Occipital lobe (tissue), 2 donors: ENCODE results near the gene CYP8B1. TPM values are rescaled to one million over a fixed set of nuclear protein-coding genes. Genes with fewer than 3 reads are reported as not detected.

ENCODE experiments used
- DNase-seq: peaks from one replicate; lab custom pipeline; 2025; lab: John Stamatoyannopoulos, UW
- total RNA-seq: library from RNA; depleted of rRNA; stranded (reverse); fragments of >200 nt; gene quantifications from one replicate; pipeline ENCODE4 v1.2.3, GENCODE V29; 2014

Gene CYP8B1
- total RNA-seq, 1 donor from 2014 or later, result not detected

DNA sequence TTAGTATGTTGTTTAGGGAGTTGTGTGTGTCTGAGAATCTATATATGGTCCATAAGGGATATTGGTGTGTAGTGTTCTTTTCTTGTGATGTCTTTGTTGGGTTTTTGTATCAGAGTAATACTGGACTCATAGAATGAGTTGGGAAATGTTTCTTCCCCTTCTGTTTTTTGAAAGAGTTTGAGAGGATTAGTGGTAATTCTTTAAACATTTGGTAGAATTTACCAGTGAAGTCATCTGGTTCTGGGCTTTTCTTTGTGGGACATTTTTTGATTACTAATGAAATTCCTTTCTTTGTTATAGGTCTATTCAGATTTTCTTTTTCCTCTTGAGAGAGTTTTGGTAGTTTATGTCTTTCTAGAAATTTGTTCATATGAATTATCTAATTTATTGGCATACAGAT lies 49.5 kb downstream of the CYP8B1 start:
- DNase-seq, result no peak

GRCh38 chr3:42823351-42823750 lies 52.3 kb downstream of the CYP8B1 start:
- no peak for DNase-seq

DNA sequence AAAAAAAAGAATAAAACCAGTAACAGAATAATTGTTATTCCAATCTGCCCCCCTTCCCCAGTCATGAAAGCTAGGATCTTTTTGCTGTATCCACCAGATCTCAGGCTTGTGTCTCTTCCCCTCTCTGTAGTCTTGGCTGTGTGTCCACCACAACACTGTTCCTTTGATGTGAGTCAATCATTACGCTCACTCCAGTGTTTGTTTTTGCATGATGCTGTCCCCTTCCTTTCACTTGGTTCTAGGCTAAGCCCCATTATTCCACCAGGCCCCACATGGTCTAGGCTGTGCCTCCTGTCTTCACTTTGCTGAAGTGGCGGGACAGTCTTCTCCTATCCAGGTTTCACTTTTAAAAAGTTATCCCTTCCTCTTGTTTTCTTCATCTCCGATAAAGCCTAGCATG lies 52.9 kb downstream of the CYP8B1 start:
- DNase-seq, result no peak

Other genes with a start within 250 kb of the CYP8B1 start
- gene ZBTB47, start 222.2 kb downstream of the CYP8B1 start, total RNA-seq, result 22.1 TPM
- not detected for gene KLHL40, start 190.3 kb downstream of the CYP8B1 start, total RNA-seq
- not detected for gene HHATL, start 173.1 kb downstream of the CYP8B1 start, total RNA-seq
- gene CCDC13, start 102.6 kb downstream of the CYP8B1 start, total RNA-seq, result 3.6 TPM
- gene HIGD1A, start 71.4 kb downstream of the CYP8B1 start, total RNA-seq, result 117 TPM
- 0.16 TPM for gene ACKR2, start 66.4 kb downstream of the CYP8B1 start, total RNA-seq
- 20.4 TPM for gene ZNF662, start 30.3 kb upstream of the CYP8B1 start, total RNA-seq
- gene GASK1A, start 103.4 kb upstream of the CYP8B1 start, total RNA-seq, result 8.4 TPM
- gene POMGNT2, start 230.2 kb upstream of the CYP8B1 start, total RNA-seq, result 15.9 TPM